ENCODE measurements around the gene GALNT2.

Gene GALNT2

DNA sequence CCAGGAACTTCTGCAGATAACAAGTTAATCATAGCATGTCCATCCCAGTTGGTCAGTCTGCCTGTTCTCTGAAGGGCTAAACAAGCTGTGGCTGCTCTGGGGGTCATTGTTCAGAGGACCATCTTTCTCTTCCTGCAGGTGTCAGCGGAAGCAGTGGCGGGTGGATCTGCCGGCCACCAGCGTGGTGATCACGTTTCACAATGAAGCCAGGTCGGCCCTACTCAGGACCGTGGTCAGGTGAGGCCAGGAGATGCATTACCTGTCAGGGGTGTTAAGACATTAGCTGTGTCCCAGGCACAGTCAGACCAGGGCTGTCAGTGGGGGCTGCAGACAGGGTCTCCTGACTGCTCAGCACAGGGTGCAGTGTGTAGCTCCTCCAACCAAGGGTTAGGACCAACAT is 168.8 kb downstream of the GALNT2 start:
- TF ChIP-seq TAF1 (IDR thresholded peaks at IDR 0.05; ENCODE audit: borderline replicate concordance, insufficient read depth, low read length) (no peak), FOXP2 (optimal IDR thresholded peaks at IDR 0.05; ENCODE audit: borderline replicate concordance, extremely low read depth, extremely low read length, insufficient read depth) (no peak), POLR2AphosphoS5 (IDR thresholded peaks at IDR 0.05; ENCODE audit: low read depth, low read length) (no peak), SIN3A (IDR thresholded peaks at IDR 0.05; ENCODE audit: borderline replicate concordance, insufficient read depth, low read length) (no peak)
- TF ChIP-seq, protein P1, sequence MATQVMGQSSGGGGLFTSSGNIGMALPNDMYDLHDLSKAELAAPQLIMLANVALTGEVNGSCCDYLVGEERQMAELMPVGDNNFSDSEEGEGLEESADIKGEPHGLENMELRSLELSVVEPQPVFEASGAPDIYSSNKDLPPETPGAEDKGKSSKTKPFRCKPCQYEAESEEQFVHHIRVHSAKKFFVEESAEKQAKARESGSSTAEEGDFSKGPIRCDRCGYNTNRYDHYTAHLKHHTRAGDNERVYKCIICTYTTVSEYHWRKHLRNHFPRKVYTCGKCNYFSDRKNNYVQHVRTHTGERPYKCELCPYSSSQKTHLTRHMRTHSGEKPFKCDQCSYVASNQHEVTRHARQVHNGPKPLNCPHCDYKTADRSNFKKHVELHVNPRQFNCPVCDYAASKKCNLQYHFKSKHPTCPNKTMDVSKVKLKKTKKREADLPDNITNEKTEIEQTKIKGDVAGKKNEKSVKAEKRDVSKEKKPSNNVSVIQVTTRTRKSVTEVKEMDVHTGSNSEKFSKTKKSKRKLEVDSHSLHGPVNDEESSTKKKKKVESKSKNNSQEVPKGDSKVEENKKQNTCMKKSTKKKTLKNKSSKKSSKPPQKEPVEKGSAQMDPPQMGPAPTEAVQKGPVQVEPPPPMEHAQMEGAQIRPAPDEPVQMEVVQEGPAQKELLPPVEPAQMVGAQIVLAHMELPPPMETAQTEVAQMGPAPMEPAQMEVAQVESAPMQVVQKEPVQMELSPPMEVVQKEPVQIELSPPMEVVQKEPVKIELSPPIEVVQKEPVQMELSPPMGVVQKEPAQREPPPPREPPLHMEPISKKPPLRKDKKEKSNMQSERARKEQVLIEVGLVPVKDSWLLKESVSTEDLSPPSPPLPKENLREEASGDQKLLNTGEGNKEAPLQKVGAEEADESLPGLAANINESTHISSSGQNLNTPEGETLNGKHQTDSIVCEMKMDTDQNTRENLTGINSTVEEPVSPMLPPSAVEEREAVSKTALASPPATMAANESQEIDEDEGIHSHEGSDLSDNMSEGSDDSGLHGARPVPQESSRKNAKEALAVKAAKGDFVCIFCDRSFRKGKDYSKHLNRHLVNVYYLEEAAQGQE (IDR thresholded peaks at IDR 0.05; ENCODE audit: insufficient read depth in 1 of 2, low read depth in 2 of 2, low read length in 2 of 2): no peak

- TF ChIP-seq, protein P1 (IDR thresholded peaks at IDR 0.05; ENCODE audit: insufficient read depth in 1 of 2, low read depth in 2 of 2, low read length in 2 of 2): no peak
- no peak for TF ChIP-seq POLR2AphosphoS5 (IDR thresholded peaks at IDR 0.05; ENCODE audit: low read depth, low read length)
- no peak for TF ChIP-seq SIN3A (IDR thresholded peaks at IDR 0.05; ENCODE audit: borderline replicate concordance, insufficient read depth, low read length)
- no peak for TF ChIP-seq FOXP2 (optimal IDR thresholded peaks at IDR 0.05; ENCODE audit: borderline replicate concordance, extremely low read depth, extremely low read length, insufficient read depth)
- TF ChIP-seq TAF1 (IDR thresholded peaks at IDR 0.05; ENCODE audit: borderline replicate concordance, insufficient read depth, low read length): no peak
Observed at GRCh38 chr1:230236301-230237008, 169.4 kb downstream of the GALNT2 start.

DNA sequence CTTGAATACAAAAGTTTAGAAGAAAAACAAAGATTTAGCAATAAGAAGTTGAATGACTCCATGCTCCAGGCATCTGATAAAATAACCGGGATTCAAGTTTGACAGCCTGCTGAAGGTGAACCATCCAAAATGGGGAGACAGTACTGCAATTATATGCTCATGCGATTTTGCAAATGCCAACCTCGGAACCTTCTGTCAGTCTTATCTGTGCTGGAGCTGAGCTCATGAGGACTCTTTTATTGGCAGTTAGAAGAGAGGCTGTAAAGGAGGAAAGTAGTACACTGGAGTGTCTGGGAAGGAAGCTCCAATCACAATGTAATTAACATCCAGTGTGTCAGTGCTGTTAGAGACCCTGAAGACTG is 170.0 kb downstream of the GALNT2 start:
- TF ChIP-seq SIN3A (IDR thresholded peaks at IDR 0.05; ENCODE audit: borderline replicate concordance, insufficient read depth, low read length) (no peak), TAF1 (IDR thresholded peaks at IDR 0.05; ENCODE audit: borderline replicate concordance, insufficient read depth, low read length) (no peak), POLR2AphosphoS5 (IDR thresholded peaks at IDR 0.05; ENCODE audit: low read depth, low read length) (no peak), FOXP2 (optimal IDR thresholded peaks at IDR 0.05; ENCODE audit: borderline replicate concordance, extremely low read depth, extremely low read length, insufficient read depth) (no peak)
- TF ChIP-seq, protein P1 (IDR thresholded peaks at IDR 0.05; ENCODE audit: insufficient read depth in 1 of 2, low read depth in 2 of 2, low read length in 2 of 2): no peak

DNA sequence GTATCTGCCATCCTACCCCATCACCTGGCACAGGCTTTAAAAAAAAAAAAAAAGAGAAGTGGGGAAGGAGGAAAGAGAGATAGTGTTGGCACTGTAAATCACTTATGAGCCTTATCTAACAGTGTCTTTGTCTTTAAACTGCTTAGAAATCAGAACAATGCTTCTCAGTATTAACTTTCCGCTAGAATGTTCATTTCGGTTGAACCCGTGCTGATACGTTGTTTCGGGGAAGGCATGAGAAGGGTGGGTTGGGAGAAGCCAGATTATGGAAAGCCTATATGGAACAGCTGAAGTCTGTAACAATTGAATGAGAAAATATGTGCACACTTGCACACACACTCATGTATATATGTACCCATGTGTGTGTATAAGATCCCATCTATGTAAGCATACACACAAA is 170.8 kb downstream of the GALNT2 start:
- TF ChIP-seq POLR2AphosphoS5 (IDR thresholded peaks at IDR 0.05; ENCODE audit: low read depth, low read length) (no peak), FOXP2 (optimal IDR thresholded peaks at IDR 0.05; ENCODE audit: borderline replicate concordance, extremely low read depth, extremely low read length, insufficient read depth) (no peak), TAF1 (IDR thresholded peaks at IDR 0.05; ENCODE audit: borderline replicate concordance, insufficient read depth, low read length) (no peak), SIN3A (IDR thresholded peaks at IDR 0.05; ENCODE audit: borderline replicate concordance, insufficient read depth, low read length) (no peak)
- TF ChIP-seq, protein P1 (IDR thresholded peaks at IDR 0.05; ENCODE audit: insufficient read depth in 1 of 2, low read depth in 2 of 2, low read length in 2 of 2): no peak
